UCSD-AML1 (cell line): ENCODE results near the gene KCTD1.
"Not testable (repeated sequence)": the region's sequence is repeated elsewhere in the genome, so short reads cannot be mapped to it uniquely, and the experiment has no call there.

Experiments
- DNase-seq: peaks from one replicate; lab custom pipeline; 2025; ENCODE audit not compliant: unreplicated experiment; lab: John Stamatoyannopoulos, UW

Gene KCTD1

GRCh38 chr18:26459884-26460283, 88.5 kb downstream of the KCTD1 start:
- no peak for DNase-seq

- DNase-seq: no peak
Measured at GRCh38 chr18:26459340-26459739, 89.0 kb downstream of the KCTD1 start.

GRCh38 chr18:26458526-26459232, 89.7 kb downstream of the KCTD1 start:
- DNase-seq: no peak

- DNase-seq: no peak
Measured at GRCh38 chr18:26457611-26458353, 90.6 kb downstream of the KCTD1 start.

GRCh38 chr18:26457195-26457594, 91.2 kb downstream of the KCTD1 start:
- no peak for DNase-seq

GRCh38 chr18:26456070-26456491, 92.3 kb downstream of the KCTD1 start:
- no peak for DNase-seq

- DNase-seq: no peak
Measured at GRCh38 chr18:26455639-26456038, 92.7 kb downstream of the KCTD1 start.

- DNase-seq: no peak
Measured at GRCh38 chr18:26454616-26455015, 93.7 kb downstream of the KCTD1 start.

GRCh38 chr18:26454192-26454591, 94.2 kb downstream of the KCTD1 start:
- no peak for DNase-seq

GRCh38 chr18:26453386-26453901, 94.9 kb downstream of the KCTD1 start:
- DNase-seq: no peak

- no peak for DNase-seq
Measured at GRCh38 chr18:26450989-26451682, 97.2 kb downstream of the KCTD1 start.

GRCh38 chr18:26448714-26449159, 99.6 kb downstream of the KCTD1 start:
- DNase-seq: no peak

- DNase-seq: no peak
Measured at GRCh38 chr18:26443853-26444252, 104.5 kb downstream of the KCTD1 start.

GRCh38 chr18:26442126-26442525, 106.2 kb downstream of the KCTD1 start:
- no peak for DNase-seq

- no peak for DNase-seq
Measured at GRCh38 chr18:26440644-26441043, 107.7 kb downstream of the KCTD1 start.

GRCh38 chr18:26439537-26439936, 108.8 kb downstream of the KCTD1 start:
- DNase-seq: no peak

- DNase-seq: no peak
Measured at GRCh38 chr18:26438980-26439379, 109.4 kb downstream of the KCTD1 start.

GRCh38 chr18:26437634-26438033, 110.7 kb downstream of the KCTD1 start:
- not testable (repeated sequence) for DNase-seq

GRCh38 chr18:26436176-26437051, 111.9 kb downstream of the KCTD1 start:
- DNase-seq: no peak

- DNase-seq: no peak
Measured at GRCh38 chr18:26435415-26436095, 112.8 kb downstream of the KCTD1 start.
